Measurements from ENCODE around the gene ANKRD7. TPM values are rescaled to one million over a fixed set of nuclear protein-coding genes. Genes with fewer than 3 reads are reported as not detected.

ANKRD7 gene
- total and polyA plus RNA-seq, 4 donors = 0.42 TPM; not detected in 3

GRCh38 chr7:118214051-118214832 lies 10.3 kb upstream of the ANKRD7 start:
- no peak for TF ChIP-seq SP1 (IDR thresholded peaks at IDR 0.05)
- TF ChIP-seq CTCF (IDR thresholded peaks at IDR 0.05; ENCODE audit: low read depth, low read length, missing input control) = no peak
- TF ChIP-seq, protein P1, sequence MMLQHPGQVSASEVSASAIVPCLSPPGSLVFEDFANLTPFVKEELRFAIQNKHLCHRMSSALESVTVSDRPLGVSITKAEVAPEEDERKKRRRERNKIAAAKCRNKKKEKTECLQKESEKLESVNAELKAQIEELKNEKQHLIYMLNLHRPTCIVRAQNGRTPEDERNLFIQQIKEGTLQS (IDR thresholded peaks at IDR 0.05) = no peak
- no peak for TF ChIP-seq NR2F2 (IDR thresholded peaks at IDR 0.05)
- no peak for TF ChIP-seq HNF4G (IDR thresholded peaks at IDR 0.05)
- no peak for TF ChIP-seq RXRA (IDR thresholded peaks at IDR 0.05)
- TF ChIP-seq RAD21 (IDR thresholded peaks at IDR 0.05) = no peak
- H3K27me3 ChIP-seq (ENCODE audit: control insufficient read depth in 4 of 4, insufficient read depth in 4 of 4, low read length in 3 of 4) = peaks cover 0 to 9% (median 3%) of the 10 kb centered on the region in 4 donors
- H3K9ac ChIP-seq (ENCODE audit: low read depth in 1 of 2, low read length in 2 of 2) = no peak overlapping the region
- peak overlapping the region; percentile 42 to 45 (median 44) for H3K4me3 ChIP-seq (ENCODE audit: low read depth in 1 of 3, low read length in 3 of 3)
- H3K9me3 ChIP-seq (ENCODE audit: control insufficient read depth in 4 of 4, low read length in 3 of 4) = no peaks in the 10 kb centered on the region
- no peaks in the 10 kb centered on the region for H3K36me3 ChIP-seq (ENCODE audit: control insufficient read depth in 4 of 4, insufficient read depth in 3 of 4, low read depth in 1 of 4, low read length in 3 of 4)
- peaks cover 0 to 6% (median 3%) of the 10 kb centered on the region in 4 donors for H3K4me1 ChIP-seq (ENCODE audit: control insufficient read depth in 4 of 4, insufficient read depth in 4 of 4, low read length in 3 of 4)
- no peak overlapping the region for H3K27ac ChIP-seq (ENCODE audit: low read depth in 1 of 2, low read length in 2 of 2)
- WGBS = 14% methylated on average over 49 of the region's 49 CpGs
- DNase-seq (ENCODE audit: low spot score) = peak; percentile 73

- no peaks in the 10 kb centered on the region for H3K9me3 ChIP-seq (ENCODE audit: control insufficient read depth in 4 of 4, low read length in 3 of 4)
- no peak overlapping the region for H3K27ac ChIP-seq (ENCODE audit: low read depth in 1 of 2, low read length in 2 of 2)
- DNase-seq (ENCODE audit: low spot score) = no peak
- WGBS = 54% methylated on average over 3 of the region's 3 CpGs
- H3K36me3 ChIP-seq (ENCODE audit: control insufficient read depth in 4 of 4, insufficient read depth in 3 of 4, low read depth in 1 of 4, low read length in 3 of 4) = no peaks in the 10 kb centered on the region
- TF ChIP-seq CTCF (IDR thresholded peaks at IDR 0.05; ENCODE audit: low read depth, low read length, missing input control) = no peak
- no peak for TF ChIP-seq NR2F2 (IDR thresholded peaks at IDR 0.05)
- no peak for TF ChIP-seq FOXA1 (IDR thresholded peaks at IDR 0.05)
- no peak for TF ChIP-seq GABPA (IDR thresholded peaks at IDR 0.05 in 1 of 2, conservative IDR thresholded peaks at IDR 0.05 in 1 of 2)
- TF ChIP-seq REST (IDR thresholded peaks at IDR 0.05) = no peak
- TF ChIP-seq EGR1 (IDR thresholded peaks at IDR 0.05; ENCODE audit: low read depth in 2 of 2) = no peak
- TF ChIP-seq RXRA (IDR thresholded peaks at IDR 0.05) = no peak
- no peak for TF ChIP-seq JUND (IDR thresholded peaks at IDR 0.05)
- no peak for TF ChIP-seq ZBTB33 (IDR thresholded peaks at IDR 0.05)
- TF ChIP-seq, protein P1 (IDR thresholded peaks at IDR 0.05) = no peak
- H3K4me3 ChIP-seq (ENCODE audit: low read depth in 1 of 3, low read length in 3 of 3) = peak overlapping the region in 2 of 3 donors; percentile 42 to 45
- H3K27me3 ChIP-seq (ENCODE audit: control insufficient read depth in 4 of 4, insufficient read depth in 4 of 4, low read length in 3 of 4) = peaks cover 0 to 9% (median 3%) of the 10 kb centered on the region in 4 donors
- H3K9ac ChIP-seq (ENCODE audit: low read depth in 1 of 2, low read length in 2 of 2) = no peak overlapping the region
- peaks cover 0 to 6% (median 3%) of the 10 kb centered on the region in 4 donors for H3K4me1 ChIP-seq (ENCODE audit: control insufficient read depth in 4 of 4, insufficient read depth in 4 of 4, low read length in 3 of 4)
These were observed 9.7 kb upstream of the ANKRD7 start for GRCh38 chr7:118214833-118215182.

Measured in liver (tissue), 9 donors.